Suprapubic skin (tissue), 4 donors: ENCODE data around the gene SCNM1. TPM values are rescaled to one million over a fixed set of nuclear protein-coding genes. Genes with fewer than 3 reads are reported as not detected.

Experiments used
- DNase-seq, 2 donors: peaks; one replicate each; pipeline ENCODE4 v3.0.0-alpha.2; 2019; ENCODE audit warnings: low spot score in 2 of 2
- H3K27ac ChIP-seq: fragments of 200-600 bp; sonication (generic); one replicate; pipeline ENCODE4 v1.5.1; 2019
- H3K27me3 ChIP-seq: fragments of 200-600 bp; sonication (generic); one replicate; pipeline ENCODE4 v1.5.1; 2019
- H3K36me3 ChIP-seq: fragments of 200-600 bp; sonication (generic); one replicate; pipeline ENCODE4 v1.5.1; 2019
- H3K4me1 ChIP-seq: fragments of 200-600 bp; sonication (generic); one replicate; pipeline ENCODE4 v1.5.1; 2019
- H3K4me3 ChIP-seq: fragments of 200-600 bp; sonication (generic); one replicate; pipeline ENCODE4 v1.5.1; 2019; ENCODE audit warnings: mild to moderate bottlenecking
- H3K9me3 ChIP-seq: fragments of 200-600 bp; sonication (generic); one replicate; pipeline ENCODE4 v1.5.1; 2019
- EP300 ChIP-seq: sonication (generic); formaldehyde crosslinking; IDR thresholded peaks from one replicate; pipeline ENCODE4 v1.6.1; 2017; ENCODE audit warnings: antibody characterized with exemption
- POLR2A ChIP-seq, 2 donors: fragments of 450-650 bp; IDR thresholded peaks; one replicate each; pipeline ENCODE4 v1.6.1; 2017; ENCODE audit warnings: antibody characterized with exemption in 2 of 2, mild to moderate bottlenecking in 2 of 2, moderate library complexity in 2 of 2
- POLR2AphosphoS5 ChIP-seq, 3 donors: sonication (generic); formaldehyde crosslinking; IDR thresholded peaks; one replicate each; pipeline ENCODE4 v1.6.1; 2017; ENCODE audit warnings: antibody characterized with exemption in 3 of 3
- WGBS: methylation state at CpG from one replicate; pipeline ENCODE4 v1.1.5; 2018; 5-methylcytosine and 5-hydroxymethylcytosine counted together
- total RNA-seq, 4 donors: library from RNA; depleted of rRNA; stranded (reverse); fragments of >200 nt; gene quantifications; one replicate each; pipeline ENCODE4 v1.1.0, GENCODE V29; 2016
- TF ChIP-seq, protein P1 (sequence below), 2 donors: fragments of 200-600 bp in 1 of 2; fragments of 450-650 bp in 1 of 2; sonication (generic) in 1 of 2; IDR thresholded peaks; one replicate each; pipeline ENCODE4 v1.5.1; 2016 to 2019; ENCODE audit warnings: antibody characterized with exemption in 2 of 2, mild to moderate bottlenecking in 1 of 2, moderate library complexity in 1 of 2

Gene SCNM1
- total RNA-seq, 4 donors from 2014 or later: 29.6 to 40.6 (median 35.4) TPM

DNA sequence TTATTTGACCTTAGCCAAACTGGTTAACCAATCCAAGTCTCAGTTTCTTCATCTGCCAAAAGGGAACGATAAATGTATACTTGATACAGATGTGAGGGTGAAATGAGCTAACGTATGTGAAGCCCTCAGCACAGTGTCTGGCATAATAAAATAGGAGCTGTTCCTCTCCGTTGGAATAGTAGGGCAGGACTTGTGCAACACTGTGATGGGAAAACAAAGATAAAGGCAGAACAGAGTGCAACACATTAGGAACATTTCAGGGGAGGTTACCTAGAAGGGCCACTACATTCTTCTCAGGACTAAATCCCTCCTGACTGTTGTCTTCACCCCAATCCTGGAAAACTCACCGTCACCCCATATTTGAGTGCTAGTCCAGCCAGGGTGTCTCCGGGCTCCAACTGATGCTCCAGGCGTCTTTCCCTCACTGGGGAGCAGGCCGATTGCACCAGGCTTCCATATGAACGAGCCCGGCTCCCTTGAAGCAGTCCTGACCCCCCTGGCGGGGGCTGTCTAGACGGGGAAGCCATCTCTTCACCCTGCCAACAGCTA lies 1.1 kb upstream of the SCNM1 start:
- 18% methylated on average over 11 of the region's 11 CpGs for WGBS
- Histone ChIP-seq H3K4me1 (peaks cover 39% of the 10 kb centered on the region), H3K36me3 (peaks cover 38% of the 10 kb centered on the region), H3K4me3 (peak overlapping the region; percentile 85), H3K9me3 (no peaks in the 10 kb centered on the region), H3K27me3 (no peaks in the 10 kb centered on the region), H3K27ac (peak overlapping the region; percentile 84)
- TF ChIP-seq POLR2A (IDR thresholded peaks at IDR 0.05) (no peak), POLR2AphosphoS5 (IDR thresholded peaks at IDR 0.05) (no peak), EP300 (no peak)
- no peak for DNase-seq

DNA sequence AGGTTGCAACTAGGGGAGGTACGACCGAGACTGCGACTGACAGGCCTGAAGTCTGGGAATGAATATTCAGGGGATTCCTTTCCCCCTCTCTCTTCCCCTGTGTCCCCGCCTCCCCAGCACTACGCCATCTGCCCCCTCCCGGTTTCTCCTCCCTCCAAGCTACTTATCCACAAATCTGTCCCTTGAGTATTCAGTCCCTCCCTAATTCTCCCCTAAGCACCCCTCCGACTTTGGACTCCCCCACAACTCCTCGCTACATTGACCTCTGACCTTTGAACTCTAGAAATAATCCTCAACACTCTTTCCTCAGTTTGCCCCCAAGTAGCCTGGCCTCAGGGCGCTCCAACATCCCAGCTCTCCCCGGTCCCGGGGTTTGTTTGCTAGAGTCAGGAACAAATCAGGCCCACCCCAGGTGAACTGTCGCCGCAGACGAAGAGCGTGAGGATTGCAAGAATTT lies 635 bp upstream of the SCNM1 start:
- Histone ChIP-seq H3K36me3 (peaks cover 41% of the 10 kb centered on the region), H3K27ac (peak overlapping the region; percentile 84), H3K9me3 (no peaks in the 10 kb centered on the region), H3K4me1 (peaks cover 39% of the 10 kb centered on the region), H3K4me3 (peak overlapping the region; percentile 85), H3K27me3 (no peaks in the 10 kb centered on the region)
- WGBS: 7% methylated on average over 12 of the region's 15 CpGs
- TF ChIP-seq POLR2AphosphoS5 (IDR thresholded peaks at IDR 0.05): no peak
- TF ChIP-seq POLR2A (IDR thresholded peaks at IDR 0.05): peak in 1 of 2 donors; percentile 23
- DNase-seq: peak in 1 of 2 donors; percentile 82

DNA sequence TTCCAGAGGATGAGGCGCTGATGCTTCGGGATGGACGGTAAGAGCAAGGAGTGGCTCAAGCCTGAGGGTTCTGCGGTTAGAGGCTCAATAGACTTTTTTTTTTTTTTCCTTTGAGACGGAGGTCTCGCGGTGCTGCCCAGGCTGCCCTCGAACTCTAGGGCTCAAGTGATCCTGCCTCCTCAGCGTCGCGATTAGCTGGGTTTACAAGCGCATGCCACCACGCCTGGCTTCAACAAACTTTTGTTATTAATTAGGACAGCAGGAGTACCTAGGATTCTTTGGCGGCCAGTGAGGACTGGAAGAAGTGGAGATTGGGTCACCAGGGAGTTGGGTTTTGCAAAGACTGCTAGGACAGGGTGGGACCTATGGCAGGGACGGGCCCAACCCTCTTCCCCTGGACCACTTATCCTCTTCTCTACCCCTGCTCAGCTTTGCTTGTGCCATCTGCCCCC lies 587 bp downstream of the SCNM1 start:
- Histone ChIP-seq H3K4me3 (peak overlapping the region; percentile 85), H3K4me1 (peaks cover 32% of the 10 kb centered on the region), H3K27ac (peak overlapping the region; percentile 82), H3K36me3 (peaks cover 39% of the 10 kb centered on the region), H3K27me3 (no peaks in the 10 kb centered on the region), H3K9me3 (no peaks in the 10 kb centered on the region)
- DNase-seq: no peak
- TF ChIP-seq EP300: no peak
- no peak for TF ChIP-seq POLR2A (IDR thresholded peaks at IDR 0.05)
- TF ChIP-seq POLR2AphosphoS5 (IDR thresholded peaks at IDR 0.05): no peak
- TF ChIP-seq, protein P1, sequence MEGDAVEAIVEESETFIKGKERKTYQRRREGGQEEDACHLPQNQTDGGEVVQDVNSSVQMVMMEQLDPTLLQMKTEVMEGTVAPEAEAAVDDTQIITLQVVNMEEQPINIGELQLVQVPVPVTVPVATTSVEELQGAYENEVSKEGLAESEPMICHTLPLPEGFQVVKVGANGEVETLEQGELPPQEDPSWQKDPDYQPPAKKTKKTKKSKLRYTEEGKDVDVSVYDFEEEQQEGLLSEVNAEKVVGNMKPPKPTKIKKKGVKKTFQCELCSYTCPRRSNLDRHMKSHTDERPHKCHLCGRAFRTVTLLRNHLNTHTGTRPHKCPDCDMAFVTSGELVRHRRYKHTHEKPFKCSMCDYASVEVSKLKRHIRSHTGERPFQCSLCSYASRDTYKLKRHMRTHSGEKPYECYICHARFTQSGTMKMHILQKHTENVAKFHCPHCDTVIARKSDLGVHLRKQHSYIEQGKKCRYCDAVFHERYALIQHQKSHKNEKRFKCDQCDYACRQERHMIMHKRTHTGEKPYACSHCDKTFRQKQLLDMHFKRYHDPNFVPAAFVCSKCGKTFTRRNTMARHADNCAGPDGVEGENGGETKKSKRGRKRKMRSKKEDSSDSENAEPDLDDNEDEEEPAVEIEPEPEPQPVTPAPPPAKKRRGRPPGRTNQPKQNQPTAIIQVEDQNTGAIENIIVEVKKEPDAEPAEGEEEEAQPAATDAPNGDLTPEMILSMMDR (IDR thresholded peaks at IDR 0.05): no peak
- WGBS: under 1% methylated on average over 14 of the region's 15 CpGs

DNA sequence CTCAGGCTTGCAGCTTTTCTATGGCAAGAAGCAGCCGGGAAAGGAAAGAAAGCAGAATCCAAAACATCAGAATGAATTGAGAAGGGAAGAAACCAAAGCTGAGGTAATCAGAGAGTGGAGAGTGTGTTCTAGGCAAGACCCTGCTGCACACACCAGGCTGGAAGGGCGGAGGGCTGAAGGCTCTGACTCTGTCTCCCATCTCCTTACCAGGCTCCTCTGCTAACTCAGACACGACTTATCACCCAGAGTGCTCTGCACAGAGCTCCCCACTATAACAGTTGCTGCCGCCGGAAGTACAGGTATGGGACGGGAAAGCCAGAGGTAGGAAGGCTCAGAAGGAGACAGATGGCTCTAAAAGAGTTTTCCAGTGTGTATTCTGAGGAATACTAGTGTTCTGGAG lies 1.2 kb downstream of the SCNM1 start:
- no peak overlapping the region for H3K27ac ChIP-seq
- 89% methylated on average over 6 of the region's 6 CpGs for WGBS
- peak overlapping the region; percentile 85 for H3K4me3 ChIP-seq
- no peak for TF ChIP-seq EP300
- TF ChIP-seq POLR2AphosphoS5 (IDR thresholded peaks at IDR 0.05): no peak
- TF ChIP-seq POLR2A (IDR thresholded peaks at IDR 0.05): no peak
- TF ChIP-seq, protein P1 (IDR thresholded peaks at IDR 0.05): no peak
- no peaks in the 10 kb centered on the region for H3K27me3 ChIP-seq
- peaks cover 32% of the 10 kb centered on the region for H3K4me1 ChIP-seq
- H3K36me3 ChIP-seq: peaks cover 37% of the 10 kb centered on the region
- H3K9me3 ChIP-seq: no peaks in the 10 kb centered on the region
- DNase-seq: no peak

DNA sequence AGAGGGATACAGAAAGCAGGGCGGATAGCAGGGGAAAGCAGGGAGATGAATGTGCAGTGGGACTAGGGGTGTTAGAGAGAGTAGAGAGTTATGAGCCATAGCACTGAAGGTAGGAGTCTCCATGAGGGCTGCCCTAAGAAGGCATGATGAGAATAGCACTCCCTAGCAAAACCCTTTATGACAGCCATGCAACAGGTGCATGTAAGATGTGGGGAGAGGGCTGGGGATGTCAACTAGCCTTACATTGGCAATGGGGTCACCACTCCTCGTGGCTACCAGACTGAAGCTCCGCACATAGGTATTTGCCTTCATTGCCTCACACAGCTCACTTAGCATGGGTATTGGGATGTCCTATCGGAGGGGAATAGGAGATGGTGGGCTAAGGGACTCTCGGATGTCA lies 5.2 kb downstream of the SCNM1 start:
- WGBS: 90% methylated on average over 5 of the region's 5 CpGs
- H3K27me3 ChIP-seq: no peaks in the 10 kb centered on the region
- no peaks in the 10 kb centered on the region for H3K9me3 ChIP-seq
- H3K36me3 ChIP-seq: peaks cover 66% of the 10 kb centered on the region
- TF ChIP-seq, protein P1 (IDR thresholded peaks at IDR 0.05): no peak
- TF ChIP-seq POLR2AphosphoS5 (IDR thresholded peaks at IDR 0.05) (no peak), EP300 (no peak), POLR2A (IDR thresholded peaks at IDR 0.05) (no peak)
- no peak for DNase-seq
- no peak overlapping the region for H3K4me3 ChIP-seq
- peaks cover 19% of the 10 kb centered on the region for H3K4me1 ChIP-seq
- H3K27ac ChIP-seq: no peak overlapping the region

DNA sequence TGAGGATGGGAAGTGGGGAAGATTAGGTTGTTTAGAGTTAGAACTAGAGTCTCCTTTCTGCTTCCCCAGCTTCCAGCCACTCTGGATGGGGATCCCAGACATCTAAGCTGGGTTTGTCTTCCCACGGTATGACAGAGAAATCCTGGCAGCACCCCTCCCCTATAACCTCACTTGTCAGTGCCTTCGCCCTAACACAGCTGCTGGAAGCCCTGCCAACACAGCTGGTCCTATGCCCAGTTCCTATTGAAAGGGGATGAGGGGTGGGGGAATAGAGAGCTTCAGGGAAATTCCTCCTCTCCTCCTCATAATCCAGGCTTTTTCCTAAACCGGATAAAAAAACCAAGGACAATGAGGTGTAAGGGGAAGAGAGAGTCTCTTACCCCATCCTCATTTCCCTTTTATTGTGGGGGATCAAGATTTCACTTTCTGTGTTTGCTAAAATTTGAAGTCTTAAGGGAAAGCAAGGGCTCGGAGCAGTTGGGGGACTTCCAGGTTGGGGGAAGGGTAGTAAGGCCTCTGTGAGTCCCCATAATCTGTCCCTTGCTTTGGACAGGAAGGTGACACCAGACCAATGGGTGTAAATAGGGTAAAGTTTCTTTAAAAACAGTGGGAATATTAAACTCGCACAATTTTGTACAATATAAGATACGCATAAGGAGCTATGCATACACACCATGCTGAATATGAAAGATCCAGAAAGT lies 9.2 kb downstream of the SCNM1 start:
- Histone ChIP-seq H3K27me3 (no peaks in the 10 kb centered on the region), H3K27ac (no peak overlapping the region), H3K4me1 (peaks cover 8% of the 10 kb centered on the region), H3K4me3 (no peak overlapping the region), H3K9me3 (no peaks in the 10 kb centered on the region), H3K36me3 (peaks cover 81% of the 10 kb centered on the region)
- WGBS: 40% methylated on average over 6 of the region's 6 CpGs
- DNase-seq: no peak
- TF ChIP-seq POLR2A (IDR thresholded peaks at IDR 0.05): no peak
- no peak for TF ChIP-seq EP300
- TF ChIP-seq POLR2AphosphoS5 (IDR thresholded peaks at IDR 0.05): no peak
- TF ChIP-seq, protein P1 (IDR thresholded peaks at IDR 0.05): no peak
